Stomach (tissue), 4 donors: ENCODE data around the gene GSTO1.

Experiments
- CTCF ChIP-seq, 7 experiments: fragments of 450-650 bp in 4 of 7; fragments of 200-600 bp in 3 of 7; sonication (generic) in 3 of 7; IDR thresholded peaks; one replicate each; pipeline ENCODE4 v1.5.1; 2016 to 2019; ENCODE audit warnings: antibody characterized with exemption in 7 of 7, control low read depth in 2 of 7, mild to moderate bottlenecking in 1 of 7
- EP300 ChIP-seq: sonication (generic); formaldehyde crosslinking; IDR thresholded peaks from one replicate; pipeline ENCODE4 v1.6.1; 2017; ENCODE audit warnings: antibody characterized with exemption
- POLR2A ChIP-seq, 4 donors: fragments of 450-650 bp; IDR thresholded peaks; one replicate each; pipeline ENCODE4 v1.6.1; 2016; ENCODE audit warnings: antibody characterized with exemption in 4 of 4, control low read depth in 2 of 4, mild to moderate bottlenecking in 1 of 4, moderate library complexity in 1 of 4

- TF ChIP-seq CTCF (IDR thresholded peaks at IDR 0.05) (no peak), POLR2A (IDR thresholded peaks at IDR 0.05) (no peak), EP300 (no peak)
Measured at GRCh38 chr10:104299031-104299904, 44.6 kb downstream of the GSTO1 start.
